NCI-H1092 (cell line): ENCODE results near the gene ABR.
"Not testable (repeated sequence)": the region's sequence is repeated elsewhere in the genome, so short reads cannot be mapped to it uniquely, and the experiment has no call there.

Experiments
- DNase-seq: peaks from one replicate; lab custom pipeline; 2025; lab: John Stamatoyannopoulos, UW

The ABR gene

DNA sequence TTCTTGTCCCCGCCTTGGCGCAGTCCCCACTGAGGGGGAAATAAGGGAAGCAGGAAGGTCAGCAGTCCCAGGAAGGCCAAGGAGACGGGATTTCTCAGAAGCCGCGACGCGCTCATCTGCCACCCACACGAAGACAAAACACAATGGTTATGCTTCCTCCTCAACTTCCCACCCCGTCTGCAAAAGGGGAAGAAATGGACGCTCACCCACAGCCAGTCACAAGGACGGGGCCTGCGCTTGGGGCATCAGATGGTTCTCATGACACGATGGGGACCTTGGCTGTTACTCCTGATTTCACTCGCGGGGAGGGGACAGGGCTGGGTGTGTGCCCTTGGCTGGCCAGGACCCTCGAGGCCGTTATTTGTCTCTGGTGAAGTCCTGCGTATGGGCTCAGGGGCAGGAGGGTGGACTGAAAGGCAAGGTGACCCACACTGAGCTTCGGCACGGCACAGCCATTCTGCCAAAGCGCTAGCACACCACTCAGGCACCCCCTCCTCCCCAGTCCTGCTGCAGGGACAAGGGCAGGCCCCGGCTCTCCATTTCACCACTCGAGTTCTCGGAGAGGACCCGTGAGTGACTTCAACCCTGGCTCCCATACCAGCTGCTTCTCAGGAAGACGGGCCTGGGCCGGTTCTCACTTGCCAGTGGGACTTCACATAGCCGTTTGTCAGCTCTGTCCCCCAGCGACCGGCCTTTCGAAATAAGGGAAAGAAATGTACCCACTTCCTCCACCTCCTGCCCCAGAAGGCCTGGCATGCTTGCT, 84.5 kb downstream of the ABR start:
- no peak for DNase-seq

DNA sequence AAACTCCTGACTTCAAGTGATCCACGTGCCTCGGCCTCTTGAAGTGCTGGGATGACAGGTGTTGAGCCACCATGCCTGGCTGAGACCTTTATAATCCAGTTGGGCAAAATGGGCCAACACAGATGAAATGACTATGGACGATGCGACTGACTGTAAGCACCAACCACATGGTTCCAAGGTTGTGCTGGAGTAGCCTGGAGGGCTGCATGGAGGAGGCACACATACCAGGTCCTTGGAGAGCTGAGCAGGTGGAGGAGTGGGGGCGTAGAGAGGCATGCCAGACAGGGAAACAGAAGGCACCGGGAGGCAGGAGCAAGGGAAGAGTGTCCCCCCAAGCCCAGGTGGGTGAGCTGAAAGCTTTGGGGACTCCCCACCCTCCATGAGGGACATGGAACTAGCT, 85.2 kb downstream of the ABR start:
- DNase-seq = no peak

DNA sequence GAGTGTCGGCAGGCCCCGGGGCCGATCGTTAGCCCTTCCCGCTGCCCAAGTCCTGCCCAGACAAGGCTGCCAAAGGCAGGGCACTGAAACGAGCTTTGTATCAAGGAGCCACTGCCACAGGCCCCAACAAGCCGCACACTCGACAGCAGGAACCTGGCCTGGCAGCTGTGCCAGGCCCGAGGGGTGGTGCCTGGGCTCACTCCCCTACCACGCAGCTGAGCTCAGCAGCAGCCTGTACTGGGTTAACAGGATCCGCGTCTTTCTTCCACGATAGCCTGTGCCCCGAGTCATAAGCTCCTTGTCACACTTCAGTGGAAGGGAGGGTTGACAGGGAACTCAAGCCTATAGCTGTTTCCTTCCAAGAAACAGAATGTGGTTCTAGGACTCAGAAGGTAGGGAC, 87.9 kb downstream of the ABR start:
- no peak for DNase-seq

DNA sequence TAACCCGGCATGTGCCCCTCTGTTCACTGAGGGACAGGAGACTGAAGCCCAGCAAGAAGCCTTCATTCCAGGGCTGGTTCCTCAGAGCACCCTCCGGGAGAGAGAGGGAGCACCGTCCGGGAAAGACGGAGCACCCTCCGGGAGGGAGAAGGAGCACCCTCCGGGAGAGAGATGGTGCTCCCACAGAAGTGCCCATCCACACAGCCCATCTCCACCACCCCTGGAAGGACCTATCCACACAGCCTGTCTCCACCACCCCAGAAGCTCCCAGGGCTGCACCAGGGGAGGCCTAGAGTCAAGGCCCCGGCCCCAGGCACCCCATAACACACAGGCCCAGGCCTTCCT, 88.6 kb downstream of the ABR start:
- no peak for DNase-seq

DNA sequence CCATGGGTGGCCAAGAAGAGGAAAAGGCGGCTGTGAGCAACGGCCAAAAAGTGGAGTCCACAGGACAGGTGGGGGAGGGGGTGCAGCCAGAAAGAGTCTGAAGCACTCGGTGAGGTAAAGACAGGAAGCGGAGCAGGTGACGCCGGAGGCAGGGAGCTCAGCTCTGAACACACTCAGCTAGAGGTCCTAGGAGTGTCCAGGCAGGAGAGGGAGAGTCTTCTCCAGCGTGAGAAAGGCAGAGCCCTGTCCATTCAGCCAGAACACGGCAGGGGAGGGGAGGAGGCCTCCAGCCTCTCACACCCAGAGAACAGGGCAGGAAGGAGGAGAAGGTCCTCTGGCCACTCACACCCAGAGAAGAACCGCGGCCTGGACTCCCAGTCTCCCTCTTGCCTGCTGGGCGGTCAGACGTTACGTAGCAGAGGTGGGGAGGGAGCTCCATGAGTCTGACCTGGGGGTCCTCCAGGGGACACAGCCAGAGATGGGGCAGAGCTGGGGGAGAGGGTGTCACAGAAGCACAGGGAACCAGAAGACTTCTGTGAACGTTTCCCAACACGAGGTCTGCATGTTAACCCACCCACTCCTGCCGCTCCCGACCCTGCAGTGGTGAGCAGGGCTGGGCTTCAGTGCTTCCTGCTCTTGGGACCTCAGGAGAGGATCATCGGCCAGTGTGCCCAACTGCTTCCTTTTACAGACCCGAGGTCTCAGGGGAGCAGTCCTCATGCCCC, 89.2 kb downstream of the ABR start:
- no peak for DNase-seq

DNA sequence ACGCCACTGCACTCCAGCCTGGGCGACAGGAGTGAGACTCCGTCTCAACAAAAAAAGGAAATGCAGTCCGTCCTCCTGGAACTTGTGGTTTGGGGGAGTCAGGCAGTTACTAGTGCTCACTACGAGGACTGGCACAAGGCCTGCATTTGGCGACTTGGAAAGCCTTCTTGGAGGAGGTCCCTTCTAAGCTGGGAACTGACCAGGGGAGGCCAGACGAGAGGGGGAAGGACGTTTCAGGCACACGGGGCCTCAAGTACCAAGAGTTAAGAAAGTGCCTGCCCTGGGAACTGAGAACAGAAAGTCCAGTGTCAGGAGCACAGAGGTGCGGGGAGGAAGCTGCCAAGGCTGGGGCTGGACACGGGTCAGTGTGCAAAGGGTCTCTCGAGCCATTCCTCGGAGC, 89.9 kb downstream of the ABR start:
- no peak for DNase-seq

DNA sequence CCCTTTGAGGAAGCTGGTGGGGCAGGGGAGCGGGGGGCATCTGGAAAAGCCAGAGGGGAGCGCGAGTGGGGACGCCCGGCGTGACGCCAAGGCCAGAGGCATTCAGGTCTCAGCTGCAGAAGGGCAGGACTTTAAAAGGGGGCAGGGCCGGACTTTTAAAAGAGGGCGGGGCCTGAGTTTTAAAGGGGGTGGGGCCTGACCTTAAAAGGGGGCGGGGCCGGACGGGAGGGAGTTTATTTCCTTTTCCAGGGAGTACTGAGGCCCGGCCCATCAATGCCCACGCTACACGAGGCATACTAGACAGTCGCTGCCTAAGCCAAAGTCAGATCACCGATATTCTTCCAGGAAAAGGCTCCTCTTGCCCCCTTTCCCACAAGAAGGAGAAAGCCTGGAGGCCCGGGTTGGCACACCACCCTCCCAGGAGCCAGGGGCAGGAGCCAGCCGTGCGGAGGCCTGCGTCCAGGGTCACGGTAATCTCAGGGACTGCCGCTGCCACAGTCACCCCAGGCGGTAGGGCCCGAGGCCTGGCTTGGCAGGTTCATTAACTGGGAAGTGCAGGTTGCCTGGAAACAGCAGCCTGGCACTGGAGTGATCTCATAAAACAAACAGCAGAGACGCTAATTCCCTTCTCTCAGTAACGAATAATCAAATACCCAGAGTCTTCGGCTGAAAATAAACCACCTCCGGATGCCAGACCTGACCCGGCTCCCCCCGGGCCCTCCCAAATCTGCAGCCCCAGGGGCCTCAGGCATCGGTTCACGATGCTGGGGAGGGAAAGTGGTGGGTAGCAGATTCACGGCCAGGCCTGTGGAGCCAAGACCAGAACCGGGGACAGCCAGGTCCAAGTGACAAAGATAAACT, 92.2 kb downstream of the ABR start:
- peak; percentile 78 for DNase-seq

DNA sequence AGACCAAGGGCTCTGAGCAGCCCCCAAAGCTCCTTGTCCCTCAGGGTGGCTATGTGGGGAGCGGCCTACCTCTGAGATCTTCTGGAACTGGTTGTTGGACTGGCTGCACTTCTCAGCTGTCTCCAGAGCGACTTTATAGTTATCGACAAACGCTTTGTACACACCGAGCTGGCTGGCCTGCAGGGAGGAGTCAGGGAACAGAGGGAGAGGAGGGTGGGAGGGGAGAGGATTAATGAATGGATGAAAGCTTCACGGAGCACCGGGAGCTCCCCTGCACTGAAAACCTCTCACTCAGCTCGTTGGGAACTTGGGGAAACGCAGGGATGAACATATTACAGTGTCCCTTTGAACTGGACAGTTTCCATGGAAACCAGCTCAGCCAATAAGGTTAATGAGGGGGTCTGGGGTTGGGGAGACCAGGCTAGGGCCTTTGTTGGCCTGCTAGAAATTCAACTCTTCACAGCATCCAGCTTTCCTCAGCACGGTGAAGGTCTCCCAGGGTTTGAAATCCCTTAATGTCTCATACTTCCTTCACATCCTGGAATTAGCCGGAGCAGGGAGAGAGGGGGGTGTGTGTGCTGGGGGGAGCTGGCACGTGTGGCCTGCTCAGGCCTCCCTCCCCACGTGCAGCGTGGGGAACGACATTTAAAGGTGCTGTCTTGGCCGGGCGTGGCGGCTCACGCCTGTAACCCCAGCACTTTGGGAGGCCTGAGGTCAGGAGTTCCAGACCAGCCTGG, 96.2 kb downstream of the ABR start:
- no peak for DNase-seq

DNA sequence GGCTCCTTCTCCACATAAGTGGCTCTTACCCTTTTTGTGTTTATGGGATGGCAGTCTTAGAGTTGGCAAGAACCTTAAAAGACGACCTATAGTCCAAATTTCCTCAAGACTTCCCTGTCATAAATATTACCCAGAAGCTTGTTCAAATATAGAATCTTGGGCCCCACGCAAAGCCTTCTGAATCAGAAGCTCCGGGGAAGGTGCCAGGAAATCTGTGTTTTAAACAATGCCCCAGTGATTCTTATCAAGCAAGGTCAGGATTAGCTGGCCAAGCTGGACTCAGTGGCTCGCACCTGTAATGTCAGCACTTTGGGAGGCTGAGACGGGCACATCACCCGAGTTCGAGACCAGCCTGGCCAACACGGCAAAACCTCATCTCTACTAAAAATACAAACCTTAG, 97.2 kb downstream of the ABR start:
- no peak for DNase-seq

DNA sequence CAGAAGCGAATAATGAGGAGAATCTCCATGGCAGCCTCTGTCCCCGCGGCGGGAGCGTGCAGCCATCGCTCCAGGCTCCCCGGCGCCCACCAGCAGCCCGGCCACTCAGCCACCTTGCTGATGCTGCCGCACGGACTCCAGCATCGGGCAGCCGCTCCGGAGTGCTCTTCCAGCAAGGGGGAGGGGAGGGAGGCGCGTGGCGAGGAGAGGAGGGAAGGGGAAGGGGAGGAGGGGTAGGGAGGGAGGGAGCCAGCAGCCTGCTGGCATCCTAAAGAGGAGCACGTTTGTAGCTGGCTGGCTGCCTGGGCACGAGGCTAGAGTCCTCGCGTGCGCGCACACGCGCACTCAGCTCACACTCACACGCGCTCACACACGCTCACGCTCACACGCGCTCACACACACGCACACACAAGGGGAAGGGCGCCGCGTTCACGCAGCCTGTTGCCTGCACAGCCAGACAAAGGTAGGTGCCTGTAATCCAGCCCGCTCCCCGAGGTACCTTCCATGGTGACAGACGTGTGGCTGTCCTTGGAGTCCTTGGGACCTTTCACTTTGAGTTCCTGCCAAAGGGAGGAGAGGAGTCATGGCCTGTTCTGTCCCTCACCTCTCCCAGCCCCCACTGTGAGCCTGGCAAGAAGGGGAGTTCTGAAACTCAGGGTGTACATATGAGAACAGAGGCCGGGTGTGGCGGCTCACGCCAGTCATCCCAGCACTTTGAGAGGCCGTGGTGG, 100.8 kb downstream of the ABR start:
- DNase-seq = peak; percentile 57

DNA sequence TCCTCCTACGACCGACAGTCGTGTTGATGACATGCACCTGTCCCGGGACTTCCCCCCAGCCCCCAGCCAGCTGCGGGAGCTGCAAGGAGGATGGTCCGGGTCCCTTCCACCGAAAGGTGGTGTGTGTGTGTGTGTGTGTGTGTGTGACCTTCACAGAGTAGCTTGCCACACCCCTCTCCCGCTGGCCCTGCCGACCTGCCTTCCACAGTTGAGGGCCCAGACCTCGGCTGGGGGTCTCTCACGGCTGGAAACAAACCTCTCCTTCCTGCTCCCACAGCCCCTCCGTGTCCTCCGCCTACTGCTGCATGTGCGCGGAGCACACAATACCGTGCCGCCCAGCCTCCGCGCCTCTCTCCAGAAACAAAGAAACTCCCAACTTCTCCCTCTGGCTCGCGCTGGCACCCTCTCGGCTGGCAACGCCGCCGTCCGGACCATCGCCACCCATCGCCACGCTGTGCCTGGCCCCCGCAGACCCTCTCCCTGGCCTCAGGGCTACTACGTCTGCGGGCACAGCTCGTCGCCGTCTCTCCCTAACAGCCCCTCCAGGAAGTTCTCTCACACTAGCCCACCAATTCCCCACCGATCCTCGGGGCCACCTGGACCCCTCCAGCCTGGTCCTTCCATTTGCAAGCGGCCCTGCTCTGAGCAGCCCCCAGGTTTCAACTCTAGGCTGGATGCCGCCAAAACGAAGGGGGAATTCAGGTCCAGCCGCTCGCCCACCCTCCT, 101.6 kb downstream of the ABR start:
- DNase-seq = no peak

DNA sequence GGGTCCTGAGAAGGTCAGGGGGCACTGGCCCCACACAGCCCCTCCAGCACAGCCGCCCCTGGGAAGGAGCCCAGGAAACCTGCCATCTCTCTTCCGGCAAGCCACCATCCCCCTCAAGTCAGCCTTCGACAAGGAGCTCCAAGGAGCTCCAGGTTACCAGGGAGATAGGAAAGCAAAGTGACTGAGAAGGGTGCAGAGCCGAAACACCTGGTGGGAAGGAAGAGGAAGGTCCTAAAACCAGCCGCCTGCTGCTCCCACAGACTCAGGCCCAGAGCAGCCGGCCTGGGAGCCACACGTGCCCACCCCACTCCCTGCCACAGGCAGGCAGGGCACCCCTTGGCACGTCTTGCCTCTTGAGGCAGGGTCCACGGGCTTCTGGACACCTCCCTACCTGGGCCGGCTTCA, 102.2 kb downstream of the ABR start:
- DNase-seq = no peak

DNA sequence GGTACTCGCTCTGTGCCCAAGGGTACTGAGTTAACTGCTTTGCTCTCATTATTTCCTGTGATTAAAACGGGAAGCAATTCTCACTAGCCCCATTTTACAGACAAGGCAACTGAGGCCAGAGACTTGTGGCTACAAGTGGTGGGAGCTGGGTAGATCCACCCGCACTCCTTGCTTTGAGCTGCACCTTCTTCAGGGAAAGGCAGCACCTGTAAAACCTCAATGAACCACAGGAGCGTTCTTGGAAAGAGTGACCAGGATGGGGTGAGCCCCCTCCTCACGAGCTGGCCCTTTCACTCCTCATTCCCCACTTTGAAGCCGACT, 102.8 kb downstream of the ABR start:
- DNase-seq = no peak

DNA sequence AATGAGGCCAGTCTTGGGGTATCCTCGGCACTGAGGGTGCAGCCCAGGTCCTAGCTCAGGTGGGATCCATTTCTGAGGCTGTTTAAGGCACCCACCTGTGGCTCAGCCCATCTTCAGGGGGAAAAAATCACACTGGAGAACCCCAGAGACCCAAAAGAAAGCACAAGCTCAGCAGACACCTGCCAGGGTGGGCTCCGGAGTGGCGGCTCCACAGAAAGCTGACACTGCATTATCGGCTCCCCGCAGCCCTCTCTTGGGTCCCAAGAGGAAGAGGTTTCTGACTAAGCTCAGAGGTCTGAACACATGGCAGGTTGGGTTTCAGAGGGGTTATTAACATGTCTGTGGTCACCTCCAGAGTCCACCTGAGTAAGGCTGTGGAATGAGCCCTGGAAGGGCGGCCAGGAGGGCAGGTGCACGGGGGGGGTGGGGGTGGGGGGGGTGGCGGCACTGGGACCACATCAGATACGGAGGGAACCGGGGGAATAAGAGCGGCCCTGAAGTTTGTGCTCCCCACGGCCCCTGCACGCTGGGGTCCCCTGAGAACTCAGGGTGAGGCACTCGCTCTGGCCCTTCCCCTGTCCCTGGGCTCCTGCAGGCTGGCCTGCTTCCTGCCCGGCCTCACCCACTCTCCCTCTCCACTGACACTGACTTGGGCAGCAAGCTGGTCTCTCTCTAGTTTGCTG, 103.3 kb downstream of the ABR start:
- no peak for DNase-seq

DNA sequence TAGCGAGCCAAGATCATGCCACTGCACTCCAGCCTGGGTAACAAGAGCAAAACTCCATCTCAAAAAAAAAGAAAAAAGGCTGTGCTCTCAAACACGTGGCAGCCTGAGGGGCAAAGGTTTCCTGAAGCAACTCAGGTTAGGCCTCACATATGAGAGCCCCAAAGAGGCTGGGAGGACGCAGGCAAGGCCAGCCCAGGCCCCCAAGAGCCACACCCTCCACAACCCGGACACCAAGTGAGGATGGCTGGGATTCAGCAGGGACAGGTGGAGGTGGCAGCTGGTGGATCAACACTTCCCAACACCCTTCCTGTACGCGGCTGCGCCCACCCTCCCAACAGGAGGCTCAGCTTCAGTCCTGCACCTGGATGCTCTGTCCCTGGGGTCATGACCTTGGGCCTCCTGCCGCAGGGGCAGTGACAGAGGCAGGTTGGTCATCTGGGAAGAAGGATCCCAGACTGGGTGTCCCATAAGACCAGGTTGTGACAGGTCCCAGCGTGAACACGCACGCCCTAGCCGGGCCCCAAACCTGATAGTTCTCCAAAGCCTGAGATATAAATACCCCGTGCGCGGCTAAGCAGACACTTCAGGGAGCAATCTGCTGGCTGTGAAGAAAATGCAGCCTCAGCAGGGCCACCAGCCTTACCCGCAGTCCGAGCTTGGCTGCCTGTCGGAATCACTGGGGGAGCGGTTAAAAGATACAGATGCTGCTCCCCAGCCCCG, 104.7 kb downstream of the ABR start:
- DNase-seq = no peak

DNA sequence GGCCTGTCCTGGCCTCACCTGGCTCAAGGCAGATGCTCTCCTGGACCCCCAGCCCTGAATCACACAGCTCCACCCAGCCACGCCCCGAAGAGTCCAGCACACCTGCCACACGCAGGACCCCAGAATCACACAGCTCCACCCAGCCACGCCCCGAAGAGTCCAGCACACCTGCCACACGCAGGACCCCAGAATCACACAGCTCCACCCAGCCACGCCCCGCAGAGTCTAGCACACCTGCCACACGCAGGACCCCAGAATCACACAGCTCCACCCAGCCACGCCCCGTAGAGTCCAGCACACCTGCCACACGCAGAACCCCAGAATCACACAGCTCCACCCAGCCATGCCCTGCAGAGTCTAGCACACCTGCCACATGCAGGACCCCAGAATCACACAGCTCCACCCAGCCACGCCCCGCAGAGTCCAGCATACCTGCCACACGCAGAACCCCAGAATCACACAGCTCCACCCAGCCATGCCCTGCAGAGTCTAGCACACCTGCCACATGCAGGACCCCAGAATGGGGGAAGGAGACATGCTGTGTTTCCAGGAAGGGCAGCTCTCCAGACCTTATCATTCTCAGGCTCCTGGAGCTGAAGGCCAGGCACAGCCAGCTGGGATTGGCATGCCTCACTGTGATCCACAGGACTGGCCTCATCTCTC, 105.7 kb downstream of the ABR start:
- DNase-seq = not testable (repeated sequence)

DNA sequence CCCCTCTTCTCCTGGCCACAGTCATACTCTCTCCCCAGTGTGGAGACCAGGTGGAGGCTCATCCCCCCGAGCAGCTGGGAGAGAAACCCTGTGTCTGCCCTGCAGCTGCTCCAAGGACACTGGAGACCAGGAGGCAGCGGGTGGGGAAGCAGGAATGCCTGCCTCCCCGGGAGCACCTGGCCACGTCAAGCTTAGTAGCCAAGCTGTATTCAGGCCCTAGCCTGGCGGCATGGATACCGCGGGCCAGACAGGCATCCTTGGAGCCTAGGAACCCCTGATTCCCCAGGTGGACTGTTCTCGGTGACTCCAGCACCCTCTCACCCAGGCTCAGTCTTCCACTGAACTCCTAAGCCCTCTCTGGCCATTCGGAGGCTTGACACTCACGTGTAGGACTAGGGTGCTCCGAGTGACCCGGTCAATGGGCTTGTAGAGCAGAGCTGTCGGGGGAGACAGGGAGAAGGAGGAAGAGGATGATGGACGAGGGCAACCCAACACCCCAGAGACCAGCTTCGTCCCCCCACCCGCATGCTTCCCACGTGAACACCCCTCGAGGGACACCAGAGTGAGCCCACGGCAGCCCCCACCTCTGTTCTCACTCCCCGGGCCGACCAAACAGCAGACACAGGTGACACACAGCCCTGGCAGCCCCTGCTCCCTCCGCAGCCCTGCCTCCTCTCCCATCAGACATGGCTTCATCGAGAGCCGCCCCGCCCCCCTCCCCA, 106.4 kb downstream of the ABR start:
- peak; percentile 30 for DNase-seq

DNA sequence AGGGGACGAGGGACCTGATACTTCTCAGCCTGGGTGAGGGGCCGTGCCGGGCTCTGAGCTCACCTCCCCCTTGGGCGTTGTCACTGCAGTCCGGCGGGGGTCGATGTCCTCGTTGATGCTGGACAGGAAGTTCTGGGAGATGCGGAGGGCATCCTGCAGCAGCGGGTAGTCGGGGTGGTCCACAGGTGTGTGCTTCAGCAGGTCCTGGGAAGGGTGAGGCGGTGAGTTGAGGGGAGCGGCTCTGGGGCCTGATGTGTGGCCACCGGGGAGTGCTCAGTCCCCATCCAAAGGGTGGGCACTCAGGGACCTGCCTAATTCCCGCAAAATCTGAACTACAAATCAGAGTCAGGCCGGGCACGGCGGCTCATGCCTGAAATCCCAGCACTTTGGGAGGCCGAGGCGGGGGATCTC, 107.2 kb downstream of the ABR start:
- DNase-seq = no peak
